Prostate gland (tissue), 2 donors: ENCODE results near the gene NGEF. TPM values are rescaled to one million over a fixed set of nuclear protein-coding genes. Genes with fewer than 3 reads are reported as not detected.

Experiments
- DNase-seq: peaks from one replicate; pipeline ENCODE4 v3.0.0-alpha.2; 2019; ENCODE audit warnings: low spot score
- H3K27ac ChIP-seq, 2 donors: fragments of 200-600 bp; sonication (generic); 2 replicates each; pipeline ENCODE4 v1.5.1; 2017 to 2019
- H3K27me3 ChIP-seq: fragments of 200-600 bp; sonication (generic); replicated peaks from 2 replicates; pipeline ENCODE4 v1.5.1; 2019; ENCODE audit not compliant: insufficient read depth
- H3K36me3 ChIP-seq, 2 donors: fragments of 200-600 bp; sonication (generic); 1 replicate in 1 of 2; 2 replicates in 1 of 2; pipeline versions ENCODE4 v1.5.1 to v1.8.1; 2017 to 2019
- H3K4me1 ChIP-seq: fragments of 200-600 bp; sonication (generic); replicated peaks from 2 replicates; pipeline ENCODE4 v1.5.1; 2019
- H3K4me3 ChIP-seq, 2 donors: fragments of 200-600 bp; sonication (generic); 2 replicates each; pipeline ENCODE4 v1.5.1; 2017 to 2019
- H3K9me3 ChIP-seq: fragments of 200-600 bp; sonication (generic); 2 replicates; pipeline ENCODE4 v1.5.1; 2017
- CTCF ChIP-seq, 4 experiments: fragments of 200-600 bp in 2 of 4; fragments of 450-650 bp in 2 of 4; sonication (generic) in 2 of 4; IDR thresholded peaks; 1 replicate in 3 of 4; 2 replicates in 1 of 4; pipeline ENCODE4 v1.5.1; 2016 to 2019; ENCODE audit warnings: antibody characterized with exemption in 4 of 4, mild to moderate bottlenecking in 2 of 4, moderate library complexity in 2 of 4
- POLR2A ChIP-seq: fragments of 450-650 bp; IDR thresholded peaks from one replicate; pipeline ENCODE4 v1.6.1; 2016; ENCODE audit warnings: antibody characterized with exemption, mild to moderate bottlenecking
- POLR2AphosphoS5 ChIP-seq: sonication (generic); formaldehyde crosslinking; IDR thresholded peaks from one replicate; pipeline ENCODE4 v1.6.1; 2017; ENCODE audit warnings: antibody characterized with exemption
- WGBS: methylation state at CpG from one replicate; pipeline ENCODE4 v1.1.5; 2018; 5-methylcytosine and 5-hydroxymethylcytosine counted together
- intact Hi-C: fragments of 100-400 bp; cut with DNase I; formaldehyde crosslinking; loops from one replicate; pipeline ENCODE4 v1.14.2; 2022
- total RNA-seq, 2 donors: library from RNA; depleted of rRNA; stranded (reverse); fragments of >200 nt; gene quantifications; one replicate each; pipeline ENCODE4 v1.1.0, GENCODE V29; 2016

NGEF gene
- total RNA-seq, 2 donors from 2014 or later, result 2.0 to 19.0 TPM

- Histone ChIP-seq H3K9me3 (no peaks in the 10 kb centered on the region), H3K27me3 (no peaks in the 10 kb centered on the region), H3K36me3 (no peaks in the 10 kb centered on the region), H3K27ac (no peak overlapping the region), H3K4me1 (no peaks in the 10 kb centered on the region), H3K4me3 (no peak overlapping the region)
- TF ChIP-seq POLR2AphosphoS5 (no peak), CTCF (IDR thresholded peaks at IDR 0.05) (no peak), POLR2A (no peak)
- DNase-seq, result no peak
- intact Hi-C loops, result no loop called here
- WGBS, result 91% methylated on average over 9 of the region's 9 CpGs
These were observed 118.8 kb downstream of the NGEF start for GRCh38 chr2:232894251-232894650.

- no peak for DNase-seq
- 95% methylated on average over 8 of the region's 8 CpGs for WGBS
These were observed 119.2 kb downstream of the NGEF start for GRCh38 chr2:232893834-232894233.

GRCh38 chr2:232892843-232893242, 120.2 kb downstream of the NGEF start:
- DNase-seq, result no peak
- H3K9me3 ChIP-seq, result no peaks in the 10 kb centered on the region
- H3K36me3 ChIP-seq, result no peaks in the 10 kb centered on the region
- intact Hi-C loops, result no loop called here
- no peak overlapping the region for H3K4me3 ChIP-seq
- TF ChIP-seq POLR2AphosphoS5 (no peak), POLR2A (no peak), CTCF (IDR thresholded peaks at IDR 0.05) (no peak)
- WGBS, result 92% methylated on average over 20 of the region's 20 CpGs
- no peak overlapping the region for H3K27ac ChIP-seq
- no peaks in the 10 kb centered on the region for H3K27me3 ChIP-seq
- no peaks in the 10 kb centered on the region for H3K4me1 ChIP-seq

More at GRCh38 chr2:232893834-232894233, 119.2 kb downstream of the NGEF start:
- Histone ChIP-seq H3K4me3 (no peak overlapping the region), H3K9me3 (no peaks in the 10 kb centered on the region), H3K27ac (no peak overlapping the region), H3K36me3 (no peaks in the 10 kb centered on the region), H3K4me1 (no peaks in the 10 kb centered on the region), H3K27me3 (no peaks in the 10 kb centered on the region)
- intact Hi-C loops, result no loop called here
- TF ChIP-seq POLR2AphosphoS5 (no peak), CTCF (IDR thresholded peaks at IDR 0.05) (no peak), POLR2A (no peak)

GRCh38 chr2:232892221-232892620, 120.8 kb downstream of the NGEF start:
- intact Hi-C loops, result no loop called here
- Histone ChIP-seq H3K27ac (no peak overlapping the region), H3K36me3 (no peaks in the 10 kb centered on the region), H3K27me3 (no peaks in the 10 kb centered on the region), H3K4me3 (no peak overlapping the region), H3K4me1 (no peaks in the 10 kb centered on the region), H3K9me3 (no peaks in the 10 kb centered on the region)
- TF ChIP-seq CTCF (IDR thresholded peaks at IDR 0.05) (no peak), POLR2AphosphoS5 (no peak), POLR2A (no peak)
- WGBS, result 96% methylated on average over 13 of the region's 13 CpGs
- DNase-seq, result no peak

GRCh38 chr2:232891621-232892071, 121.4 kb downstream of the NGEF start:
- no peak for DNase-seq

More at GRCh38 chr2:232891621-232892071, 121.4 kb downstream of the NGEF start:
- WGBS, result 39% methylated on average over 11 of the region's 11 CpGs
- Histone ChIP-seq H3K36me3 (no peaks in the 10 kb centered on the region), H3K27me3 (no peaks in the 10 kb centered on the region), H3K4me1 (no peaks in the 10 kb centered on the region), H3K27ac (no peak overlapping the region), H3K9me3 (no peaks in the 10 kb centered on the region), H3K4me3 (no peak overlapping the region)
- intact Hi-C loops, result no loop called here
- TF ChIP-seq POLR2AphosphoS5, result no peak
- TF ChIP-seq CTCF (IDR thresholded peaks at IDR 0.05), result no peak
- TF ChIP-seq POLR2A, result no peak
